ENCODE measurements around the gene SLC22A6. TPM values are rescaled to one million over a fixed set of nuclear protein-coding genes. Genes with fewer than 3 reads are reported as not detected.
A peak's percentile ranks its signal among the peaks of the same experiment; 100 is the strongest.

SLC22A6 gene, protein sequence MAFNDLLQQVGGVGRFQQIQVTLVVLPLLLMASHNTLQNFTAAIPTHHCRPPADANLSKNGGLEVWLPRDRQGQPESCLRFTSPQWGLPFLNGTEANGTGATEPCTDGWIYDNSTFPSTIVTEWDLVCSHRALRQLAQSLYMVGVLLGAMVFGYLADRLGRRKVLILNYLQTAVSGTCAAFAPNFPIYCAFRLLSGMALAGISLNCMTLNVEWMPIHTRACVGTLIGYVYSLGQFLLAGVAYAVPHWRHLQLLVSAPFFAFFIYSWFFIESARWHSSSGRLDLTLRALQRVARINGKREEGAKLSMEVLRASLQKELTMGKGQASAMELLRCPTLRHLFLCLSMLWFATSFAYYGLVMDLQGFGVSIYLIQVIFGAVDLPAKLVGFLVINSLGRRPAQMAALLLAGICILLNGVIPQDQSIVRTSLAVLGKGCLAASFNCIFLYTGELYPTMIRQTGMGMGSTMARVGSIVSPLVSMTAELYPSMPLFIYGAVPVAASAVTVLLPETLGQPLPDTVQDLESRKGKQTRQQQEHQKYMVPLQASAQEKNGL
- total RNA-seq: not detected
- under 1 TPM in 5 of 6 donors, not detected in 1; 0.08 to 0.34 (median 0.14) TPM for polyA plus RNA-seq (ENCODE audit: insufficient read length in 6 of 6)
- long read RNA-seq, donor 1: 0 reads
- long read RNA-seq, donor 2: 0 reads
- long read RNA-seq, donor 3: 0 reads
- long read RNA-seq, donor 4: 0 reads
- long read RNA-seq, donor 5: 0 reads
- long read RNA-seq, donor 6: 0 reads
- long read RNA-seq, donor 7: 0 reads
- long read RNA-seq, donor 8: 0 reads
- long read RNA-seq, donor 9: 0 reads
- long read RNA-seq, donor 10: 0 reads
- long read RNA-seq, donor 11, partial matches to known transcripts: 0 of 3 reads
- long read RNA-seq, donor 11, other reads (novel, unspliced or antisense): 0 of 3 reads
- long read RNA-seq, donor 12: 0 reads

DNA sequence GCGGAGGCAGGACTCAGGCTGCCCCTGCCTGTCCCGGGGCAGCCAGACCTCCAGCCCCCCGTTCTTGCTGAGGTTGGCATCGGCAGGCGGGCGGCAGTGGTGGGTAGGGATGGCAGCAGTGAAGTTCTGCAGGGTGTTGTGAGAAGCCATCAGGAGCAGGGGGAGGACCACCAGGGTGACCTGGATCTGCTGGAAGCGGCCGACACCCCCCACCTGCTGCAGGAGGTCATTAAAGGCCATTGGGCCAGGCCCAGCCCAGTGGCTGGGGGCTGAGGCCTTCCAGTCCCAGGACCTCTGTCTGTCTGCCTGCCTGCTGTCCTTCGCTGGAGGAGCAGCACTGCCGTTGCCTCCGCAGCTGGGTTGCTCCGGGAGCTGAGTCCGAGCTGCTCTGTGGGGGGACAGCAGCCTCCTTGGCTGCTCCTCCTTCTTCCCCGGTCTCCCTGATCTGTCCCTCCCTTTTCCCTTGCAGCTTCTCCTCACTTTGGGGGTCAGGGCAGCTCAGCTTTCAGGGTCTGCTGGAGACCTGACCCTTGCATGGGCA is at the start of gene SLC22A6:
Gene SLC22A6, minus strand, starts transcription at position 517 of the 541 bp plus-strand sequence. Its CDS starts 277 bp downstream, at position 240.
- Histone ChIP-seq H3K4me1 (no peaks in the 10 kb centered on the region), H3K4me3 (no peak within 1 kb of the TSS), H3K27me3 (no peaks in the 10 kb centered on the region), H3K9me3 (no peaks in the 10 kb centered on the region), H3K36me3 (no peaks in the 10 kb centered on the region), H3K27ac (no peak within 1 kb of the TSS)
- TF ChIP-seq, protein P1, sequence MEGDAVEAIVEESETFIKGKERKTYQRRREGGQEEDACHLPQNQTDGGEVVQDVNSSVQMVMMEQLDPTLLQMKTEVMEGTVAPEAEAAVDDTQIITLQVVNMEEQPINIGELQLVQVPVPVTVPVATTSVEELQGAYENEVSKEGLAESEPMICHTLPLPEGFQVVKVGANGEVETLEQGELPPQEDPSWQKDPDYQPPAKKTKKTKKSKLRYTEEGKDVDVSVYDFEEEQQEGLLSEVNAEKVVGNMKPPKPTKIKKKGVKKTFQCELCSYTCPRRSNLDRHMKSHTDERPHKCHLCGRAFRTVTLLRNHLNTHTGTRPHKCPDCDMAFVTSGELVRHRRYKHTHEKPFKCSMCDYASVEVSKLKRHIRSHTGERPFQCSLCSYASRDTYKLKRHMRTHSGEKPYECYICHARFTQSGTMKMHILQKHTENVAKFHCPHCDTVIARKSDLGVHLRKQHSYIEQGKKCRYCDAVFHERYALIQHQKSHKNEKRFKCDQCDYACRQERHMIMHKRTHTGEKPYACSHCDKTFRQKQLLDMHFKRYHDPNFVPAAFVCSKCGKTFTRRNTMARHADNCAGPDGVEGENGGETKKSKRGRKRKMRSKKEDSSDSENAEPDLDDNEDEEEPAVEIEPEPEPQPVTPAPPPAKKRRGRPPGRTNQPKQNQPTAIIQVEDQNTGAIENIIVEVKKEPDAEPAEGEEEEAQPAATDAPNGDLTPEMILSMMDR (IDR thresholded peaks at IDR 0.05): no peak
- ATAC-seq: no peak
- DNase-seq: no peak
- intact Hi-C loops (cut with DNase I): no loop called here

GRCh38 chr11:63032457-63032856 is 47.7 kb upstream of the SLC22A6 start:
- Histone ChIP-seq H3K9me3 (no peaks in the 10 kb centered on the region), H3K4me3 (no peak overlapping the region), H3K4me1 (peaks cover 0 to 3% of the 10 kb centered on the region in 2 donors), H3K36me3 (no peaks in the 10 kb centered on the region), H3K27me3 (no peaks in the 10 kb centered on the region), H3K27ac (no peak overlapping the region)
- ATAC-seq (peak; percentile 73), DNase-seq (peak in 1 of 4 donors; percentile 49)
- TF ChIP-seq, protein P1 (IDR thresholded peaks at IDR 0.05): no peak
- intact Hi-C loops (cut with DNase I): loop anchor here in 1 of 2 donors (10.0 kb wide), 1 partner anchor 182 kb away; no protein-coding TSS in a partner anchor

DNA sequence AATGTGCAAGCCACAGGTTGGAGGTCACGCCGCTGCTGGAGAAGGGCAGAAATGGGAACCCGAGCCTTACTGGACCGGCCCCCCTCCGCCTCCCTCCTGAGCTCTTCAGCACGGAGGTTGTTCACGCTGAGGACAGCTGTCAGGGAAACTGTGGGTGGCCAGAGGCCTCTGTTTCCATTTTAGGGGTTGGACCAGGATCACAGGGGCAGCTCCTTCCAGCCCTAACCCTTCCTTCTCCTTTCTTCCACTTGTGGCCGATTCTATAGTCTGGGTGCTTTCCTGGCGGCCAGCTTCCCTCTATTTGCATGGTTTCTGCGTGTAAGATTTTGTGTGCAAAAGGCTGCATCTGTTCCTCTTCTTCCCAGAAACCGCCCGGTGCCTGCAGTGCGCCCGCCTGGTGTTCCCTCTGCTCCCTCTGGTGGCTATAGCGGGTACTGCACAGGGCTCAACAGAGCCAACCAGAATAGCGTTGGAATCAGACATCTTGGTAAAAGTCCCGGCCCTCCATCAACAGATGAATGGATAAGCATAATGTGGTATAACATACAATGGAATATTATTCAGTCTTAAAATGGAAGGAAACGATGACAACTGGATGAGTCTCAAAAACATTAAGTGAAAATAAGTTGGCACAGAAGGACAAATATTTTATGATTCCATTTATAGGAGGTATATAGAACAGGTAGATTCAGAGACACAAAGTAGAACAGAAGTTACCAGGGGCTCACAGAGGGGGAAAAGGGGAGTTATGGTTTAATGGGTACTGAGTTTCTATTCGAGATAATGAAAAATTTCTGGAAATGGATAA is 39.3 kb upstream of the SLC22A6 start:
- H3K4me1 ChIP-seq: peaks cover 0 to 8% of the 10 kb centered on the region in 2 donors
- TF ChIP-seq, protein P1 (IDR thresholded peaks at IDR 0.05): peak; percentile 96 to 100
- ATAC-seq: peak; percentile 99
- no peaks in the 10 kb centered on the region for H3K36me3 ChIP-seq
- peak; percentile 71 to 92 (median 85) for DNase-seq
- intact Hi-C loops (cut with DNase I): loop anchor here in 1 of 2 donors (10.0 kb wide), 1 partner anchor 119 kb away; no protein-coding TSS in a partner anchor
- H3K9me3 ChIP-seq: no peaks in the 10 kb centered on the region
- peaks cover 0 to 9% of the 10 kb centered on the region in 2 donors for H3K27me3 ChIP-seq
- no peak overlapping the region for H3K4me3 ChIP-seq
- no peak overlapping the region for H3K27ac ChIP-seq

- H3K4me3 ChIP-seq: no peak overlapping the region
- peaks cover 0 to 8% of the 10 kb centered on the region in 2 donors for H3K4me1 ChIP-seq
- DNase-seq (no peak), ATAC-seq (no peak)
- H3K9me3 ChIP-seq: no peaks in the 10 kb centered on the region
- no peaks in the 10 kb centered on the region for H3K36me3 ChIP-seq
- TF ChIP-seq, protein P1 (IDR thresholded peaks at IDR 0.05): no peak
- peaks cover 0 to 9% of the 10 kb centered on the region in 2 donors for H3K27me3 ChIP-seq
- intact Hi-C loops (cut with DNase I): loop anchor here in 1 of 2 donors (10.0 kb wide), 1 partner anchor 119 kb away; no protein-coding TSS in a partner anchor
- no peak overlapping the region for H3K27ac ChIP-seq
Measured at GRCh38 chr11:63023222-63023814, 38.6 kb upstream of the SLC22A6 start.
